ELF-1 (cell line): ENCODE measurements around the gene GHR.

Experiments used
- DNase-seq: peaks from one replicate; pipeline ENCODE4 v3.0.0-alpha.2; 2016; ENCODE audit warnings: low read depth, low spot score

Gene GHR

GRCh38 chr5:42600441-42600840, 177.2 kb downstream of the GHR start:
- DNase-seq = peak; percentile 14

DNA sequence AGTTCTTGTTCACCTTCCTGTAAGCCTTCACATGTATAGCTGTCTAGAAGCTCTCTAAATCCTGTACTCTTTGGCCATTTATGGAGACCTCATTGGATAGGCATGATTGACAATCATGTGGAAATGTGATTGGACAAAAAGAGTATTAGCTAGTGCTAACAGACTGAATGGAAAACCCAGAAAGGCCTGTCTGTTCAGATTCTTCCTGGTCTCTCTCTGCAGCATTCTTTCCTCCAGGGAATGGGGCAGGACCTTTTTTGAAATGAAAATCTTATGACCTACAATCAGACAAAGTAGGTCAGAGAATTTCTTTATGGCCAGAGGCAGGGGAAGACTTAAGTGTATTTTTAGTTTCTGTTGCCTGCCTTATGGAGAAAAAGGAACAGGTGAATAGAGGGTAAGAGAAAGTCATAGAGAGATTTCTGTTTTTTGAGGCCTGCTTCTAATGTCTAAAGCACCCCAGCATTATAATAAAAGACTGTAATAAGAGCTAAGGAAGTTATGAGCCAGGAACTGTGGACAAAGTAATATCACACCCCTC, 181.0 kb downstream of the GHR start:
- no peak for DNase-seq

- DNase-seq = no peak
Observed at GRCh38 chr5:42605490-42605889, 182.3 kb downstream of the GHR start.

DNA sequence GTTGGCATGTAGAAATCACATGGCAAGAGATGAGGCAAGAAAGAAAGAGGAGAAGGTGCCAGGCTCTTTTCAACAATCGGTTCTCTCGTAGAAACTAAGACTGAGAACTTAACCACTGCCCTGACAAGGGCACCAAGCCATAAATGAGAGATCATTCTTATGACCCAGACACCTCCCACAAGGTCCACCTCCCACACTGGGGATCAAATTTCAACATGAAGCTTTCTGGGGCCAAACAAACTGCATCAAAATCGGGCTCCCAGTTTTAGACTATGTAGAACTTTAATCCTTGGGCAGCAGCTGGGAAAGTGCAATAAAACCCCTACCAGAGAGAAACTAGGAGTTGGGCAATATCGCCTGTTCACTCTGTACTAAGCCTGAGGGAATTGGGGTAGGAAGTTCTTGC, 183.2 kb downstream of the GHR start:
- no peak for DNase-seq

GRCh38 chr5:42611437-42611836, 188.2 kb downstream of the GHR start:
- no peak for DNase-seq

GRCh38 chr5:42612750-42613366, 189.6 kb downstream of the GHR start:
- DNase-seq = no peak

- no peak for DNase-seq
Observed at GRCh38 chr5:42614509-42614908, 191.3 kb downstream of the GHR start.

DNA sequence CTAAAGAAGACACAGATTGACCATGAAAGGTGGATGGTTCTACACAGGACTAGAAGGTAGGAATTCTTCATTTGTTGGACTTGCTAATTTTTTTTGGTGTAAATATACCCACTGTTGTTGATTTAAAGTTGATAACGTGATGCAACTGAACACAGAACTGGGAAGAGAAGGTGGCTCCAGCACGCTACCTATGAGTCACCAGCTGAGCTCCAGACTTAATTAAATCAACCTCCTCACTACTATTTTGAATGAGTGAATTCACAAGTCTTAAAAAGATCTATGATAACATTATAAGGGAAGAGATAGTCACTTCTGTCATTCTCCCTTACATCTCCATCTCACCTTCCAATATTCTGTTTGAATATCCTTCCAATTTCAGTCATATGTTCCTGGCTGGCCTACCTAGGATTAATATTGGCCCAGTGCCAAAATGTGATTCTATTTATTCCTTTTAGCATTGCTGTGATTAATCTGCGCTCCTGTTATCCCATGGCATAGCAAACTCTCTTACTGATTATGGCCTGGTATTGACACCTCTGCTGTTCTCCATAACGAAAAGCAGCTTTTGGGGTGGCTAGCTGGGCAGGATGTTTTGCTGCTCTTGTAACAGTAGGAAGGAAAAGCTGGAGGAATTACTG, 197.5 kb downstream of the GHR start:
- DNase-seq = no peak

- DNase-seq = no peak
Observed at GRCh38 chr5:42621242-42621641, 198.0 kb downstream of the GHR start.

- DNase-seq = no peak
Observed at GRCh38 chr5:42621662-42622061, 198.4 kb downstream of the GHR start.

DNA sequence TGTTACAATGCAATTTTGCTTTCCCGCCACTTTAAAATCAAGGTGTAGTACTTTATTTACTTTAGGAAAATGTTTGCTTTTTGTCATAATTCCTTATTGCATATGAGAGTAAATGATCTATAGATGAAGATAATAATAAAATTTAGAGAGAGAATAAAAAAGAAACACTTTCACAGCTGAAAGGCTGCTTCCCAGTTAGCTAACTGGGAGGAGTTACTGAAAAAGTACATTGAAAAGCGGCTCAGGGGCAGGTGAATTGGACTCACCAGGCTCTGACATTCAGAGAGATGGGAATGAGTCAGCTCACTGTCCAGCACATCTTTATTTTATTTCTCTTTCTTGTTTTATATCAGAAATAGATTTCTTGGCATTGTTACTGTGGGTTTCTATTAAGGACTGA, 201.7 kb downstream of the GHR start:
- no peak for DNase-seq

DNA sequence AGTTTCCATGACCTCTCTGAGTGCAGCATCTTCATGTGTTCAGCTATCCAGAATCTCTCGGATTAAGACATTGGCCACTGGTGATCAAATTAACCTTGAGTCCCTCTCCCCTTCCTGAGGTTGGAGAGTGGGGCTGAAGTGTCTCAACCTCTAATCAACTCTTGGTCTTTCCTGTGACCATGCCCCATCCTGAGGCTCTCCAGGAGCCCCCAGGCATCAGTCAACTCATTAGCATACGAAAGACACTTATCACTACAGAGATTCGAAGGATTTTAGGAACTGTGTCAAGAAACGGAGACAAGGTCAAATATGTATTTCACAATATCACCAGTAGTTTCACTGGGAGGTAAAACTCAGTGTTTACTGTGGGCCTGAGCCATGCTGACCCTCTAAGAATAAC, 203.2 kb downstream of the GHR start:
- peak; percentile 24 for DNase-seq

DNA sequence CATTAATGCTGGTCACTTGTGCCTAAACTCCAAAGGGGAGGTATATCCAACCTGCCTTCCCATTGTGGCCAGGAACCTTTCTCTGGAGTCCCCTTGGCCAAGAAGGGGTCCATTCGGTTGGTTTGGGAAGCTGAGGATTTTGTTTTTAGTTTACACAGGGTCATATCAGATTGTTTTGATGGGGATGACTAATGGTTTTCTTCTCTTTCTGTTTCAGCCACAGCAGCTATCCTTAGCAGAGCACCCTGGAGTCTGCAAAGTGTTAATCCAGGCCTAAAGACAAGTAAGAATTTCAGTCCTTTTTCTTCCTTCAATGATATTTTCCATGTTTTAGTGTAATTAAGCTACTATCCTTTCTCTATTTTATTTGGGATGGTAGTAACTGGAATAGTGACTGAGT, 205.6 kb downstream of the GHR start:
- DNase-seq = no peak

DNA sequence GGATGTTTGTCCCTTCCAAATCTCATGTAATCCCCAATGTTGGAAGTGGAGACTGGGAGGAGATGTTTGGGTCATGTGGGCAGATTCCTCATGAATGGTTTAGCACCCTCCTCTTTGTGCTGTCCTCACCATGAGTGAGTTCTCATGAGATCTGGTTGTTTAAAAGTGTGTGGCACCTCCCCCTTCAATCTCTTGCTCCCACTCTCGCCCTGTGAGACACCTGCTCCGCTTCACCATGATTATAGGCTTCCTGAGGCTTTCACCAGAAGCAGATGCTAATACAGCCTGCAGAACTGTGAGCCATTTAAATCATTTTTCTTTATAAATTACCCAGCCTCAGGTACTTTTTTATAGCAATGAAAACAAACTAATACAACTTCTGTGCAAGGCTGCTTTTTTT, 206.0 kb downstream of the GHR start:
- no peak for DNase-seq

GRCh38 chr5:42631241-42631640, 208.0 kb downstream of the GHR start:
- no peak for DNase-seq

DNA sequence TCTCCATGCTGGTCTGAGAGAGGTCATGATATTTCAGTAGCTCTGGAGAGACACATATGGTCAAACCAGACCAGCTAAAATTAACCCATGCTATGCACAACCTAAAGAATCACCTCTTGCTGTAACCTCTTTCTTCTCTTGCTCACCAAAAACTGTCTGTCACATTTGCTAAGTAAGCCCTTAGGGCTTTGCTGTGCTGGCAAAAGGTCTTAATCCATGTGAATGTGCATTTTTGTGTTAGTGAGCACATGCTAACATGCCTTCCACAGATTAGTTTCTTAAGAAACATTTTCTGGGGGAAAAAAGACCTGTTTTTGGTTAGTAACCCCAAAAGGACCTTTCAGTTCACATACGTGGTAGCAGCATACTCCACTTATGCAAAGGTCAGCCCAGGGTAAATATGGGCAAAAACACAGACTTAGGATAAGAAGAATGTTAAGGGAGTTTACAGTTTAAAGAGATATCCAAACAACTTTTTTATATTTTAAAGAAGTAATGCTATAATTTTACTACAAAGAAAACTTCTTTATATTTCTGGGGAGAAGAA, 209.2 kb downstream of the GHR start:
- no peak for DNase-seq

- no peak for DNase-seq
Observed at GRCh38 chr5:42634575-42634974, 211.3 kb downstream of the GHR start.

- DNase-seq = no peak
Observed at GRCh38 chr5:42636425-42636824, 213.2 kb downstream of the GHR start.

GRCh38 chr5:42636946-42637345, 213.7 kb downstream of the GHR start:
- DNase-seq = no peak

DNA sequence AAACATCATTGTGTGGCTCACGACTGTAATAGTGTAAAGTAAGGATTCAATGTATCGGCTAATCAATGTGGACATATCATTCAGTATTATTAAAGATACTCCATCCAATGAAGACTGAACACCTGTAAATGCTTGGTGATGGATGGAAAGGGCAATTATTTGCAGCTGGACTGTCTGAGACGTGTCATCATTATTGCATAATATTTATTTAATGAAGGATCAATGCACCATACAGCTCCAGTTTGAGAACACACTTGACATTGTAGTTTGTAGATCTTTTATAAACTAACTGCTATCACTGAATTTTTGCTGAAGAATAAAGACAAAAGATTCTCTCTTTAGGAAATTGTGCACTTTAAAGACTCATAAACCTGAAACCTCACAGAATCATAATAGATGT, 215.7 kb downstream of the GHR start:
- no peak for DNase-seq

DNA sequence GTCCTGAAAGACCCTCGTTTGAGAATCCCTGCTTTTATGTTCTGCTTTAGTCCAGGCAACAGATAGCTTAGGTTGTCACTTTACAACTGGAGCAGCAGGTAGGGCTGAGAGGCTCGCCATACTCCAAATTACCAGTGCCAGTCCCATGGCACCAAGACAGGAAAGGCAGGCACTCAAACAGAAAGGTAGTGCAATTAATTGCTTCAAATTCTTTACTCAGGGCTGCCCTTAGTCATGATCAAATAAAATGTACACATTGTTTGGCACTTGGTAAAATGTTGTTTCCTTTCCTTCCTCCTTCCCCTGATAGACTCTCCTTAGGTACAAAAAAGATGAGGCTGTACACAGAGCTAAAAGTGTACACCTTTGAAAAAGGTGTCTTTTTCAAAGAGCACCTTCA, 217.6 kb downstream of the GHR start:
- DNase-seq = no peak

- no peak for DNase-seq
Observed at GRCh38 chr5:42641336-42642005, 218.2 kb downstream of the GHR start.

DNA sequence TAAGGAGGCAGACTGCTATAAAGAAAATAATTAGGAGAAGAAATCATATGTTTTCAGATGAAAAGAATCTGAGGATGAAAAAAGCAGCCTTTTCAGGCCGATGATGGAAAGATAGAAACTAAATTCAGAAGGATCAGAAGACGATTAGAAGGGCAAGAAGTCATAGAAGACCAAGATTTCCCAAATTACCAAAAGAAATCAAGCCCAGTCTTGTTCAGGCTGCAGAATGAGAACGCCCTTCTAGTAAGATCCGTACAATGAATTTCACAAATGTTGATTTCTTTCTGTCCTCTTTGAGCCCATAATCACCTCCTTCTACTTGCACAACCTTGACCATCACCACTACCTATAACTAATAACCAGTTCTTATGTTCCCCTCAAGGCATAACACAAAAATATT, 218.8 kb downstream of the GHR start:
- no peak for DNase-seq
